H1 (cell line): ENCODE results near the gene ASPG. TPM values are rescaled to one million over a fixed set of nuclear protein-coding genes. Genes with fewer than 3 reads are reported as not detected.

Experiments used
- BCL11A ChIP-seq, 2 experiments: IDR thresholded peaks; one replicate each; pipeline ENCODE4 v1.6.1; 2011; ENCODE audit warnings: low read depth in 2 of 2, low read length in 2 of 2, mild to moderate bottlenecking in 2 of 2
- E2F6 ChIP-seq: IDR thresholded peaks from 2 replicates; pipeline ENCODE4 v1.6.1; 2012; ENCODE audit warnings: inconsistent platforms
- JUND ChIP-seq: IDR thresholded peaks from 2 replicates; pipeline ENCODE4 v1.6.1; 2011; ENCODE audit warnings: mild to moderate bottlenecking, improper control_type of control experiment, low read length
- SRF ChIP-seq: IDR thresholded peaks from 2 replicates; pipeline ENCODE4 v1.6.1; 2011; ENCODE audit warnings: mild to moderate bottlenecking, low read depth, low read length, moderate library complexity
- TBP ChIP-seq: IDR thresholded peaks from 2 replicates; pipeline ENCODE4 v1.6.1; 2011; ENCODE audit warnings: low read depth, low read length, improper control_type of control experiment
- polyA plus RNA-seq, 7 experiments: library from polyadenylated mRNA; depleted of rRNA in 3 of 7; stranded (reverse) in 5 of 7; unstranded in 2 of 7; fragments of >200 nt in 5 of 7; fragments of 200-250 nt in 2 of 7; gene quantifications; 1 replicate in 5 of 7; 2 replicates in 1 of 7; 4 replicates in 1 of 7; pipeline versions ENCODE4 v1.2.1 to v1.2.3, GENCODE V29; 2011 to 2013; ENCODE audit warnings: missing spikeins in 2 of 7, mixed read lengths in 2 of 7
- total RNA-seq: library from RNA; stranded (reverse); fragmentation: NEBNext Ultra II Directional; extraction: Animal tissue kit (Norgen Biotek cat#: 25700); gene quantifications from 2 replicates; pipeline ENCODE4 v1.2.1, GENCODE V29; 2021
- TF ChIP-seq, protein P1 (sequence below): fragments of 300-600 bp; sonication (generic); IDR thresholded peaks from 2 replicates; pipeline ENCODE4 v1.7.1; 2012; ENCODE audit warnings: low read length, moderate library complexity, mild to moderate bottlenecking, inconsistent platforms; ENCODE audit not compliant: insufficient replicate concordance

The ASPG gene
- total and polyA plus RNA-seq, 2 of the 8 experiments (the other 6 are each of a cell fraction or from before 2014, with no cell fraction given) = 0.34 to 0.59 TPM

- TF ChIP-seq, protein P1, sequence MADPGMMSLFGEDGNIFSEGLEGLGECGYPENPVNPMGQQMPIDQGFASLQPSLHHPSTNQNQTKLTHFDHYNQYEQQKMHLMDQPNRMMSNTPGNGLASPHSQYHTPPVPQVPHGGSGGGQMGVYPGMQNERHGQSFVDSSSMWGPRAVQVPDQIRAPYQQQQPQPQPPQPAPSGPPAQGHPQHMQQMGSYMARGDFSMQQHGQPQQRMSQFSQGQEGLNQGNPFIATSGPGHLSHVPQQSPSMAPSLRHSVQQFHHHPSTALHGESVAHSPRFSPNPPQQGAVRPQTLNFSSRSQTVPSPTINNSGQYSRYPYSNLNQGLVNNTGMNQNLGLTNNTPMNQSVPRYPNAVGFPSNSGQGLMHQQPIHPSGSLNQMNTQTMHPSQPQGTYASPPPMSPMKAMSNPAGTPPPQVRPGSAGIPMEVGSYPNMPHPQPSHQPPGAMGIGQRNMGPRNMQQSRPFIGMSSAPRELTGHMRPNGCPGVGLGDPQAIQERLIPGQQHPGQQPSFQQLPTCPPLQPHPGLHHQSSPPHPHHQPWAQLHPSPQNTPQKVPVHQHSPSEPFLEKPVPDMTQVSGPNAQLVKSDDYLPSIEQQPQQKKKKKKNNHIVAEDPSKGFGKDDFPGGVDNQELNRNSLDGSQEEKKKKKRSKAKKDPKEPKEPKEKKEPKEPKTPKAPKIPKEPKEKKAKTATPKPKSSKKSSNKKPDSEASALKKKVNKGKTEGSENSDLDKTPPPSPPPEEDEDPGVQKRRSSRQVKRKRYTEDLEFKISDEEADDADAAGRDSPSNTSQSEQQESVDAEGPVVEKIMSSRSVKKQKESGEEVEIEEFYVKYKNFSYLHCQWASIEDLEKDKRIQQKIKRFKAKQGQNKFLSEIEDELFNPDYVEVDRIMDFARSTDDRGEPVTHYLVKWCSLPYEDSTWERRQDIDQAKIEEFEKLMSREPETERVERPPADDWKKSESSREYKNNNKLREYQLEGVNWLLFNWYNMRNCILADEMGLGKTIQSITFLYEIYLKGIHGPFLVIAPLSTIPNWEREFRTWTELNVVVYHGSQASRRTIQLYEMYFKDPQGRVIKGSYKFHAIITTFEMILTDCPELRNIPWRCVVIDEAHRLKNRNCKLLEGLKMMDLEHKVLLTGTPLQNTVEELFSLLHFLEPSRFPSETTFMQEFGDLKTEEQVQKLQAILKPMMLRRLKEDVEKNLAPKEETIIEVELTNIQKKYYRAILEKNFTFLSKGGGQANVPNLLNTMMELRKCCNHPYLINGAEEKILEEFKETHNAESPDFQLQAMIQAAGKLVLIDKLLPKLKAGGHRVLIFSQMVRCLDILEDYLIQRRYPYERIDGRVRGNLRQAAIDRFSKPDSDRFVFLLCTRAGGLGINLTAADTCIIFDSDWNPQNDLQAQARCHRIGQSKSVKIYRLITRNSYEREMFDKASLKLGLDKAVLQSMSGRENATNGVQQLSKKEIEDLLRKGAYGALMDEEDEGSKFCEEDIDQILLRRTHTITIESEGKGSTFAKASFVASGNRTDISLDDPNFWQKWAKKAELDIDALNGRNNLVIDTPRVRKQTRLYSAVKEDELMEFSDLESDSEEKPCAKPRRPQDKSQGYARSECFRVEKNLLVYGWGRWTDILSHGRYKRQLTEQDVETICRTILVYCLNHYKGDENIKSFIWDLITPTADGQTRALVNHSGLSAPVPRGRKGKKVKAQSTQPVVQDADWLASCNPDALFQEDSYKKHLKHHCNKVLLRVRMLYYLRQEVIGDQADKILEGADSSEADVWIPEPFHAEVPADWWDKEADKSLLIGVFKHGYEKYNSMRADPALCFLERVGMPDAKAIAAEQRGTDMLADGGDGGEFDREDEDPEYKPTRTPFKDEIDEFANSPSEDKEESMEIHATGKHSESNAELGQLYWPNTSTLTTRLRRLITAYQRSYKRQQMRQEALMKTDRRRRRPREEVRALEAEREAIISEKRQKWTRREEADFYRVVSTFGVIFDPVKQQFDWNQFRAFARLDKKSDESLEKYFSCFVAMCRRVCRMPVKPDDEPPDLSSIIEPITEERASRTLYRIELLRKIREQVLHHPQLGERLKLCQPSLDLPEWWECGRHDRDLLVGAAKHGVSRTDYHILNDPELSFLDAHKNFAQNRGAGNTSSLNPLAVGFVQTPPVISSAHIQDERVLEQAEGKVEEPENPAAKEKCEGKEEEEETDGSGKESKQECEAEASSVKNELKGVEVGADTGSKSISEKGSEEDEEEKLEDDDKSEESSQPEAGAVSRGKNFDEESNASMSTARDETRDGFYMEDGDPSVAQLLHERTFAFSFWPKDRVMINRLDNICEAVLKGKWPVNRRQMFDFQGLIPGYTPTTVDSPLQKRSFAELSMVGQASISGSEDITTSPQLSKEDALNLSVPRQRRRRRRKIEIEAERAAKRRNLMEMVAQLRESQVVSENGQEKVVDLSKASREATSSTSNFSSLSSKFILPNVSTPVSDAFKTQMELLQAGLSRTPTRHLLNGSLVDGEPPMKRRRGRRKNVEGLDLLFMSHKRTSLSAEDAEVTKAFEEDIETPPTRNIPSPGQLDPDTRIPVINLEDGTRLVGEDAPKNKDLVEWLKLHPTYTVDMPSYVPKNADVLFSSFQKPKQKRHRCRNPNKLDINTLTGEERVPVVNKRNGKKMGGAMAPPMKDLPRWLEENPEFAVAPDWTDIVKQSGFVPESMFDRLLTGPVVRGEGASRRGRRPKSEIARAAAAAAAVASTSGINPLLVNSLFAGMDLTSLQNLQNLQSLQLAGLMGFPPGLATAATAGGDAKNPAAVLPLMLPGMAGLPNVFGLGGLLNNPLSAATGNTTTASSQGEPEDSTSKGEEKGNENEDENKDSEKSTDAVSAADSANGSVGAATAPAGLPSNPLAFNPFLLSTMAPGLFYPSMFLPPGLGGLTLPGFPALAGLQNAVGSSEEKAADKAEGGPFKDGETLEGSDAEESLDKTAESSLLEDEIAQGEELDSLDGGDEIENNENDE = no peak
- TF ChIP-seq TBP = no peak
- TF ChIP-seq JUND = no peak
- TF ChIP-seq E2F6 = no peak
- no peak for TF ChIP-seq SRF
- no peak for TF ChIP-seq BCL11A (IDR thresholded peaks at IDR 0.05; ENCODE audit: low read depth in 2 of 2, low read length in 2 of 2)
Observed at GRCh38 chr14:104051092-104051813, 34.2 kb upstream of the ASPG start (continued).
